GM23338 (cell line): ENCODE measurements around the gene AOPEP. TPM values are rescaled to one million over a fixed set of nuclear protein-coding genes. Genes with fewer than 3 reads are reported as not detected.

Experiments used
- CREB1 ChIP-seq: fragments of 250-450 bp; sonication (Bioruptor Pico); IDR thresholded peaks from 2 replicates; pipeline ENCODE4 v1.5.0; 2020; ENCODE audit warnings: low read depth, mild to moderate bottlenecking, moderate library complexity
- CTCF ChIP-seq, 2 experiments: fragments of 200-600 bp in 1 of 2; sonication (generic) in 1 of 2; conservative IDR thresholded peaks; 2 replicates each; pipeline versions ENCODE4 v1.5.1 to v1.6.1; 2016 to 2017; ENCODE audit warnings: antibody characterized with exemption in 2 of 2, low read depth in 2 of 2, mild to moderate bottlenecking in 2 of 2, moderate library complexity in 1 of 2
- ETS1 ChIP-seq: IDR thresholded peaks from 2 replicates; pipeline ENCODE4 v1.6.1; 2016; ENCODE audit warnings: antibody characterized with exemption
- EZH2 ChIP-seq: fragments of 200-600 bp; sonication (generic); IDR thresholded peaks from one replicate; pipeline ENCODE4 v1.8.0; 2017; ENCODE audit warnings: antibody characterized with exemption, mild to moderate bottlenecking, low read depth; ENCODE audit not compliant: unreplicated experiment
- POLR2AphosphoS5 ChIP-seq: IDR thresholded peaks from 2 replicates; pipeline ENCODE4 v1.6.1; 2016; ENCODE audit warnings: antibody characterized with exemption, low read depth
- ZNF462 ChIP-seq: fragments of 250-450 bp; sonication (Bioruptor Pico); IDR thresholded peaks from 2 replicates; pipeline ENCODE4 v1.5.0; 2020; ENCODE audit warnings: mild to moderate bottlenecking, moderate library complexity
- polyA plus RNA-seq: library from polyadenylated mRNA; unstranded; fragments of >200 nt; fragmentation: Nextera tagmentation; extraction: Ambion mirVana; gene quantifications from 2 replicates; pipeline ENCODE4 v1.2.1, GENCODE V29; 2016
- total RNA-seq: library from RNA; depleted of rRNA; stranded (reverse); fragments of >200 nt; shearing (Covaris generic); gene quantifications from 2 replicates; pipeline ENCODE4 v1.2.3, GENCODE V29; 2014

Gene AOPEP
- total and polyA plus RNA-seq, 2 experiments from 2014 or later, result 7.0 to 16.5 TPM

- TF ChIP-seq ZNF462 (CRISPR knock-in tag), result no peak
- no peak for TF ChIP-seq CREB1 (CRISPR knock-in tag)
- TF ChIP-seq ETS1, result no peak
- no peak for TF ChIP-seq CTCF (conservative IDR thresholded peaks at IDR 0.05; ENCODE audit: low read depth in 2 of 2)
- no peak for TF ChIP-seq EZH2
- TF ChIP-seq POLR2AphosphoS5, result no peak
Observed at GRCh38 chr9:94806307-94806893, 79.9 kb downstream of the AOPEP start (continued).
